Adipocyte (in vitro differentiated cells): ENCODE results near the gene JCHAIN.
"Not testable (repeated sequence)": the region's sequence is repeated elsewhere in the genome, so short reads cannot be mapped to it uniquely, and the experiment has no call there.

Experiments
- DNase-seq: peaks from one replicate; pipeline ENCODE4 v3.0.0-alpha.2; 2015; ENCODE audit warnings: low read depth
- H3K27me3 ChIP-seq: replicated peaks from 2 replicates; pipeline ENCODE4 v1.7.0; 2013; ENCODE audit warnings: mild to moderate bottlenecking, low read length, moderate library complexity; ENCODE audit not compliant: control insufficient read depth, insufficient read depth
- H3K36me3 ChIP-seq: 2 replicates; pipeline ENCODE4 v1.7.0; 2013; ENCODE audit warnings: low read length, mild to moderate bottlenecking, moderate library complexity; ENCODE audit not compliant: control insufficient read depth, insufficient read depth, severe bottlenecking
- H3K4me1 ChIP-seq: 2 replicates; pipeline ENCODE4 v1.7.0; 2013; ENCODE audit warnings: mild to moderate bottlenecking, low read length, moderate library complexity; ENCODE audit not compliant: control insufficient read depth, insufficient read depth
- H3K4me3 ChIP-seq: 2 replicates; pipeline ENCODE4 v1.7.0; 2013; ENCODE audit warnings: mild to moderate bottlenecking, low read length, moderate library complexity
- H3K9ac ChIP-seq: 2 replicates; pipeline ENCODE4 v1.7.0; 2013; ENCODE audit warnings: mild to moderate bottlenecking, low read length, moderate library complexity
- H3K9me3 ChIP-seq: 2 replicates; pipeline ENCODE4 v1.7.0; 2013; ENCODE audit warnings: mild to moderate bottlenecking, low read length, moderate library complexity; ENCODE audit not compliant: control insufficient read depth

Gene JCHAIN

DNA sequence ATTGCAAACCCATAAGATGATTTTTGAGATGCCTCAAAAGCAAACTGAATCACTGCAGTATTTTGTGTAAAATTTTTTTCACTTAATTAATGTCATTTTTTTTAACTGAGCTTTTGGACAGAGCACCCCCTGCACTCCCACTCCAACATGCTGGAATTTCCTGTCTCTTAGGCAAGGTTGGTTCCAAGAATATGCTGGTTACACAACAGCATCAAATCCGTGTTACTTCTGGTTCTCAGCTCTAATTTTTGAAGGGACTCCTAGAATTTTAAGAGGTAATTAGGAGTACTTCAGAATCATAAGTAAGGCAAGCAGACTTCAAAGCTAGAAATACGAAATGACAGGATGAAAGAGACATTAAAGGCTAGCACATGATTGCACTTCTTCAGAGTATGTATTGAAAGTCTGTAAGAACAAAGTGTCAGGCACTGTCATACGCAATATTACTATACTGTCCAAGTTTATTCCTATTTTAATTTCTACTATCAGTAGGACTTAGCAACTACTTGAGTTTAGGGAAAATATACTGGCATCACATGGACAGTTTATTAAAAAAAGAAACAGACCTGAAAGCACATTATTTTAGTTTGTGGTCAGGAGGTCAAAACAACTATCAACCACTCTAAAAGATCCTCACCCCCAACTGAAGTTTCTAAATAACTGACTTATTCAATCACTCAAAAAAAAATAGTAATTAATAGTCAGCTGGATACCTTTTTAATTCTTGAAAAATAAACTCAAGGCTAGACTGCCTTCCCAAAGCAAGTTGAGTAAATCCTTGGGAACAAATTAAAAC, 1.6 kb upstream of the JCHAIN start:
- Histone ChIP-seq H3K36me3 (no peaks in the 10 kb centered on the region), H3K9ac (no peak overlapping the region), H3K4me3 (peak overlapping the region; percentile 37), H3K4me1 (peaks cover 23% of the 10 kb centered on the region), H3K9me3 (no peaks in the 10 kb centered on the region), H3K27me3 (no peaks in the 10 kb centered on the region)
- peak; percentile 38 for DNase-seq

DNA sequence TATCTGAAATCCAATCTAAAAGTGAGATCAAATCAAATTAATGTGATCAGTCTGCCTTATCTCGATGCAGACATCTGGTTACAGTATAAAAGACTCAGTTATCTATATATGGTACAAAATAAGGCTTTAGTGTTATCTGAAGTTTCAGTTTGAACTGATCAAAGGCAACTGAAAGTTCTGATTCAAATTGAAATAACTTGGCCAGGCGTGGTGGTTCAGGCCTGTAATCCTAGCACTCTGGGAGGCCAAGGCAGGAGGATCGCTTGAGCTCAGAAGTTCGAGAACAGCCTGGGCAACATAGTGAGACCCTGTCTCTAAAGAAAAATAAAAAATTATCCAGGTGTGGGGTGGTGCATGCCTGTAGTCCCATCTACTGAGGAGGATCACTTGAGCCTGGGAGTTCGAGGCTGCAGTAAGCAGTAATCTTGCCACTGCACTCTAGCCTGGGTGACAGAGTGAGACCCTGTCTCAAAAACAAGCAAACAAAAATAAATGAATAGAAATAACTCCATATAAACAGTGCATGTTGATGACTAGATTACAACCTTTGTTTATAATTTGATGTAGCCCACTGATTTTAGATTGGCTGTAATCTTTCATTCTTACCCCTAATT, 4.9 kb downstream of the JCHAIN start:
- not testable (repeated sequence) for H3K4me3 ChIP-seq, H3K36me3 ChIP-seq, H3K9me3 ChIP-seq, H3K9ac ChIP-seq, DNase-seq, H3K27me3 ChIP-seq, H3K4me1 ChIP-seq

DNA sequence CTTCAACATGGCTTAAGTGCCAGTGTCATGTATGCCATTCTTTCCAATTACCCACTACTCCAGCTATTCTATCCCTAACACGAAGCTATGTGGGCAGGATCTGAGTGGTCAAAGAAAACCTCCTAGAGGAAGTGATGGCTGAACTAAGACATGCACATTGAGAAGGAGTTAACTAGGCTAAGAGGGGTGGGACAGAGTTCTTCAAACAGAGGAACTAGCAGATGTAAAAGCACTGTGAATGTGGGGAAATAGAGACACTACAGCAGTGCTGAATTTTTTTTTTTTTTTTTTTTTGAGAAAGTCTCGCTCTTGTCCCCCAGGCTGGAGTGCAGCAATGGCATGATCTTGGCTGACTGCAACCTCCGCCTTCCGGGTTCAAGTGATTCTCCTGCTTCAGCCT, 6.2 kb downstream of the JCHAIN start:
- no peaks in the 10 kb centered on the region for H3K27me3 ChIP-seq
- DNase-seq = no peak
- no peaks in the 10 kb centered on the region for H3K36me3 ChIP-seq
- no peaks in the 10 kb centered on the region for H3K4me1 ChIP-seq
- no peak overlapping the region for H3K9ac ChIP-seq
- H3K4me3 ChIP-seq = no peak overlapping the region
- no peaks in the 10 kb centered on the region for H3K9me3 ChIP-seq

DNA sequence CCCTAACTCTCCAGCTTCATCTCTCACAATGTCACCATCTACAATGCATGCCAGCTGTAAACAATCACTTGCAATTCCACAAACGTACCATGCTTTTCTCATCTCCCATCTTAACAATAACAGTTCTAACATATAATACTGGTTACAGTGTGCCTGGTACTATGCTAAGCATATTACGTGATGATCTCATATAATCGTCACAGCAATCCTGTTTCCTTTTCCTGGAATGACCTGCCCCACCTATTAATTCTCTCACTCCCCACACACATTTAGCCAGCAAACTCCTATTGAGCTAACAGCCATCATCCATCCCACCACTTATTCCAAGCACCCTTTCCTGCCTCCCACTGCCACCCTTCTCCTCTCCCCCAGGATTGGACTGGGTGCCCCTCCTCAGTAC, 7.9 kb downstream of the JCHAIN start:
- Histone ChIP-seq H3K4me3 (no peak overlapping the region), H3K9me3 (no peaks in the 10 kb centered on the region), H3K9ac (no peak overlapping the region), H3K36me3 (no peaks in the 10 kb centered on the region), H3K4me1 (no peaks in the 10 kb centered on the region), H3K27me3 (no peaks in the 10 kb centered on the region)
- DNase-seq = no peak

DNA sequence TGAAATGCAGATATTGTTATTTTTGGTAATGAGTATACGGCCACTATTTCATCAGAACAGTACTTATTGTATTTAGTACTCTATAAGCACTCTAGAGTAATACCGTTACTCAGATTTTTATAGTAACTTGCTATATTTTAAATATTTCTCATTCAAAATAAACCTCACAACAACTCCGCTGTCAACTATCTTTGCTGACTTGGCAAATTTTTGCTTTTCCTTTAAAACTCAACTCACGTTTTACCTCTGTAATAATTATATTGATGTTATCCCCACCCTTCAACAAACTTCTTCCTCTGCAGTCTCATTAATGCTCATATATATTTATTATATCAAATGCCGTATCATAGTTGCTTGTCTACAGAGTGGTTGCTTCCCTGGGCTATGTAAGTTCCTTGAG, 9.0 kb downstream of the JCHAIN start:
- Histone ChIP-seq H3K4me1 (no peaks in the 10 kb centered on the region), H3K4me3 (no peak overlapping the region), H3K27me3 (no peaks in the 10 kb centered on the region), H3K9me3 (no peaks in the 10 kb centered on the region), H3K36me3 (no peaks in the 10 kb centered on the region), H3K9ac (no peak overlapping the region)
- DNase-seq = no peak

DNA sequence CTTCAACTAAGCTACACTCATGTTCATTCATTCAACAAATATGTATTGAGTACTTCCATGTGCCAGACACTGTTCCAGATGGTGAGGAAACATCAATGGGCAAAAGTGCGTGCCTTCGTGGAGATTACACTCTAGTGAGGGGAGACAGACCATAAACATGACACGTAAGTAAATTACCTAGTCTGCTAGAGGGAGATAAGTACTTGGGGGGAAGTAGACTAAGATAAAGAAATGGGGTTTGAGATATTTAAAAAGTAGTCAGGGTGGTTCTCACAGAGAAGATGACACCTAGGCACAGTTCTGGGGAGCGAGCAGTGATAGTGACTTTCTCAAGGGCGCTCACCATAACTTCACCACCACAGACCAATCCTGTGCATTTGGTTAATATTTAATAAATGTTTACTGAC, 11.7 kb downstream of the JCHAIN start:
- no peaks in the 10 kb centered on the region for H3K4me1 ChIP-seq
- H3K27me3 ChIP-seq = no peaks in the 10 kb centered on the region
- H3K9me3 ChIP-seq = no peaks in the 10 kb centered on the region
- DNase-seq = no peak
- H3K4me3 ChIP-seq = no peak overlapping the region
- no peaks in the 10 kb centered on the region for H3K36me3 ChIP-seq
- no peak overlapping the region for H3K9ac ChIP-seq

DNA sequence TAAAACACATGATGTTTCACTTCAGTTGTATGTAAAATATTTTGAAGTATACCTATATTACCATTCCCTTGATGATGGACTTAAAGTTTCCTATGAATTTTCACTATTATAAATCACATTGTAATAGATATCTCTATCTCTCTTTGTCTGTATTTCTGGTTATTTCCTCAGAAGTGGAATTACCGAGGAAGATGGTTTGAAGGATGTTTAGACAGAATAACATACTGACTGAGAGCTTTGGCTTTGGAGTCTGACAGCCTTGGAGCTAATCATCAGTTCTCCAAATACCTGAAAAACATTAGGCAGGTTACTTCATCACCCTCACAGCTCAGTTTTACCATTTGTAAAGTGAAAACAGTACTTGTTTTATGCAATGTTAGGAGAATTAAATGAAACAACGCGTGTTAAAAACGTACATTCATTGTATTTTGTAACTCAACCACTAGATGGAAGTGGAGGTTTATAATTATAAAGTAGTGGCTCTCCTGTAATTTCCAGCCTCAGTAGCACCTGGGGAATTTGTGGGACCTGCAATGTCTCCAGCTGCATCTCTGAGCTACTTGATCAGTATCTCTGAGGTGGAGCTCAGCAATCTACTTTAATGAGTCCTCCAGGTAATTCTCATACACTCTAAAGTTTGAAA, 14.3 kb downstream of the JCHAIN start:
- Histone ChIP-seq H3K27me3 (no peaks in the 10 kb centered on the region), H3K9me3 (no peaks in the 10 kb centered on the region), H3K9ac (peak overlapping the region; percentile 43), H3K4me1 (no peaks in the 10 kb centered on the region), H3K4me3 (peak overlapping the region; percentile 46), H3K36me3 (no peaks in the 10 kb centered on the region)
- peak; percentile 75 for DNase-seq

DNA sequence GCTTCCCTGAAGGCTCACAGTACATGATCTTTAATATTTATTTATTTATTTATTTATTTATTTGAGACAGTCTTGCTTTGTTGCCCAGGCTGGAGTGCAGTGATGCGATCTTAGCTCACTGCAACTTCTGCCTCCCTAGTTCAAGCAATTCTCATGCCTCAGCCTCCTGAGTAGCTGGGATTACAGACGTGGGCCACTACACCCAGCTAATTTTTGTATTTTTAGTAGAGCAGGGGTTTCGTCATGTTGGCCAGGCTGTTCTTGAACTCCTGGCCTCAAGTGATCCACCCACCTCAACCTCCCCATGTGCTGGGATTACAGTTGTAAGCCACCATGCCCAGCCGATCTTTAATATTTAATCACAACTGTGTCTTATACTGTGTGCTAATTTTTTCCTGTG, 15.6 kb downstream of the JCHAIN start:
- H3K27me3 ChIP-seq, H3K9ac ChIP-seq, H3K4me3 ChIP-seq, H3K9me3 ChIP-seq, H3K36me3 ChIP-seq, DNase-seq, H3K4me1 ChIP-seq: not testable (repeated sequence)

DNA sequence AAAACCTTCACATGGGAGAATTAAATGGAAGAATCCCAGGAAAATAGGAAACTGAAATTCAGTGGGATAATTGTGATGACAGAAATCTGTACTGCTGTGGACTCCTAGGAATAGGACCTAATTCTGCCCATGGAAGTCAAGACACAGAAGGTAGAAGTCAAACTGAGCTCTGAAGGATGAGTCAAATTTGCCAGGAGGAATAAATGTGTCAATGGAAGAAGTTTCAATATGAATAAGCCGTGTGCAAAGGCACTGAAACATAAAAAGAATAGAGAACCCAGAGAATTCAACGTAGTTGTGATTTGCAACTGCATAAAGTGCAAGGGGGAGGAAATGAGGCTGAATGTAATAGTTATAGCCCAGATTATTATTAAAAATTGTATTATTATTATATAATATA, 26.1 kb downstream of the JCHAIN start:
- DNase-seq = no peak
- Histone ChIP-seq H3K4me1 (peaks cover 5% of the 10 kb centered on the region), H3K9me3 (no peaks in the 10 kb centered on the region), H3K9ac (no peak overlapping the region), H3K36me3 (no peaks in the 10 kb centered on the region), H3K27me3 (no peaks in the 10 kb centered on the region), H3K4me3 (no peak overlapping the region)

DNA sequence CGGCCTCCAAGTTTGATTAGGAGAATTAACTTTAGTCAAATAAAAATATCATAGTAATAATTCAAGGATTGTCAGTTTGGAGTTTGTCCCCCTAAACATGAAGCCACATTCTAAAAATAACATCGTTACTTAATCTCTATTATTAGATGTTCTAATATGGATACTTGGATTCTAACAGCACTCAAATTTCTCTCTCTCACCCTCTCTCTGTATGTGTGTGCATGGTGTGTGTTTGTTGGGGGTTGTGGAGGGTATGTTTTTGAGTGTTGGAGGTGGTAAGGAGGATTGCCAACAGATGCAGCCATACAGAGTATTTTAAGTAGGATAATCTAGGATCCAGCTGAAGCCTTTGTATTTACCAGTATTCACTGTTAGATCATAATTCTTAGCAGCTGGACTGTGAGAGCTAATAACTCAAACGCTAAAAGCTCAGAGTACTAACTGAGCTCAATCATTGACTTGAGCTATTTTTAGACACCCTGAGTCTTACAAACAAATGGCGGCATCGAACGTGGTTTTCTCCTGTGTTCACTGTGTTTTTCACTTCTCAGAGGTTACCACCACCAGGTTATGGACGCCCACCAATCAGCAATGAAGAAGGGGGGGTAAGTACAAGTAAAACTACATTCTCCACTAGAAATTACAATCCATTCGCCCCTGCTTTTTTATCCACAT, 28.9 kb downstream of the JCHAIN start:
- H3K4me3 ChIP-seq = peak overlapping the region; percentile 9
- H3K27me3 ChIP-seq = no peaks in the 10 kb centered on the region
- DNase-seq = no peak
- no peak overlapping the region for H3K9ac ChIP-seq
- no peaks in the 10 kb centered on the region for H3K36me3 ChIP-seq
- no peaks in the 10 kb centered on the region for H3K9me3 ChIP-seq
- H3K4me1 ChIP-seq = peaks cover 7% of the 10 kb centered on the region

DNA sequence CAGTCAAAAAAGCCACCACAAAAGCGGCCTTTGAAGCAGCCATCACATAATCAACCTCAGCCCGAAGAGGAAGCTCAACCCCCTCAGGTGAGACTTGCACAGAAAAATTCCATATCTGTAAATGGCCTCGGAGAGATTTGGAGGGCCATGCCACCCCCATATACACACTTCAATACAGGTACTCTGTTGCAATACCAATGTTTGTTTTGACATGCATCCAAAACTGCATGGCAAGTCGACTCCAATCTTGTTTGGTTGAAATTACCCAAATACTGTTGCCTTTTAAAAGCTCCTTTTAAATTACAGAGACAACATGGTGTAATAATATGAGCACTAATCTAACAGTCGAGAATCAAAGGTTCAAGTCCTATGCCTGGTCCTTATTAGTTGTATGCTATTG, 31.8 kb downstream of the JCHAIN start:
- Histone ChIP-seq H3K36me3 (no peaks in the 10 kb centered on the region), H3K4me3 (no peak overlapping the region), H3K9me3 (no peaks in the 10 kb centered on the region), H3K4me1 (peaks cover 13% of the 10 kb centered on the region), H3K9ac (no peak overlapping the region), H3K27me3 (no peaks in the 10 kb centered on the region)
- DNase-seq = no peak
